HepG2 (cell line): ENCODE results near the gene GDPD5. TPM values are rescaled to one million over a fixed set of nuclear protein-coding genes. Genes with fewer than 3 reads are reported as not detected.

Source experiments
- ATAC-seq: fragments of 200-7000 bp; cut with Tn5 transposase; 3 replicates; pipeline ENCODE4 v1.9.1; 2020; ENCODE audit warnings: mild to moderate bottlenecking, moderate library complexity
- BruUV-seq: library from RNA; stranded (reverse); fragments of 400-500 nt; replicated peaks from 2 replicates; lab custom pipeline; 2021; lab: Mats Ljungman, UMichigan
- CTCF ChIA-PET: fragments of 300-600 bp; formaldehyde crosslinking; extraction: SDS; loops from one replicate; lab custom pipeline; 2021; ENCODE audit warnings: low total read pairs, inconsistent platforms, low intra/inter-chr PET ratio; lab: Yijun Ruan, JAX
- POLR2A ChIA-PET: fragments of 350-600 bp; sonication (Branson Sonifier 250); formaldehyde crosslinking; loops from one replicate; lab custom pipeline; 2020; ENCODE audit warnings: antibody characterized with exemption, inconsistent platforms; lab: Yijun Ruan, JAX
- DNase-seq: peaks from one replicate; pipeline ENCODE4 v3.0.0-alpha.2; 2015; ENCODE audit warnings: low spot score
- FAIRE-seq: peaks from 3 replicates; lab custom pipeline; 2011; peaks lifted over from hg19 to GRCh38; lab: Jason Lieb, UNC
- H2AFZ ChIP-seq: one replicate; pipeline ENCODE4 v1.6.1; 2011; ENCODE audit warnings: low read length, inconsistent platforms
- H3K27ac ChIP-seq: fragments of 300-600 bp; 3 replicates; pipeline ENCODE4 v1.8.0; 2011; ENCODE audit warnings: mixed run types, mild to moderate bottlenecking, mixed read lengths, low read length, inconsistent platforms; ENCODE audit not compliant: insufficient read depth; ENCODE audit errors: extremely low read length
- H3K27me3 ChIP-seq, 2 experiments: fragments of 200-600 bp in 1 of 2; 2 replicates in 1 of 2; 3 replicates in 1 of 2; pipeline versions ENCODE4 v1.6.0 to v1.8.0; 2011; ENCODE audit warnings: low read length in 2 of 2, mild to moderate bottlenecking in 2 of 2, moderate library complexity in 2 of 2, inconsistent platforms in 1 of 2; ENCODE audit not compliant: insufficient read depth in 2 of 2, control insufficient read depth in 1 of 2
- H3K36me3 ChIP-seq, 2 experiments: fragments of 200-600 bp in 1 of 2; replicated peaks in 1 of 2; 2 replicates in 1 of 2; 3 replicates in 1 of 2; pipeline versions ENCODE4 v1.5.1 to v1.8.0; 2011; ENCODE audit warnings: low read length in 2 of 2, inconsistent platforms in 1 of 2; ENCODE audit not compliant: insufficient read depth in 2 of 2, control insufficient read depth in 1 of 2
- H3K4me1 ChIP-seq: 2 replicates; pipeline ENCODE4 v1.5.1; 2012; ENCODE audit warnings: low read length, inconsistent platforms; ENCODE audit not compliant: insufficient read depth
- H3K4me2 ChIP-seq: 2 replicates; pipeline ENCODE4 v1.6.0; 2011; ENCODE audit warnings: low read depth, low read length, inconsistent platforms
- H3K4me3 ChIP-seq, 3 experiments: fragments of 200-600 bp in 1 of 3; sonication (generic), shearing (Covaris generic) in 1 of 3; replicated peaks in 1 of 3; 2 replicates each; pipeline ENCODE4 v1.5.1; 2011 to 2016; ENCODE audit warnings: low read length in 3 of 3, inconsistent platforms in 2 of 3, low read depth in 2 of 3, mild to moderate bottlenecking in 2 of 3, control low read depth in 1 of 3, mixed read lengths in 1 of 3; ENCODE audit not compliant: insufficient read depth in 1 of 3
- H3K79me2 ChIP-seq: one replicate; pipeline ENCODE4 v1.6.1; 2011; ENCODE audit warnings: low read length, inconsistent platforms; ENCODE audit not compliant: insufficient read depth
- H3K9ac ChIP-seq: 2 replicates; pipeline ENCODE4 v1.6.0; 2011; ENCODE audit warnings: mild to moderate bottlenecking, low read depth, low read length, inconsistent platforms; ENCODE audit not compliant: insufficient read depth
- H3K9me3 ChIP-seq: 2 replicates; pipeline ENCODE4 v1.5.1; 2012; ENCODE audit warnings: mild to moderate bottlenecking, low read length
- H4K20me1 ChIP-seq: 2 replicates; pipeline ENCODE4 v1.6.0; 2011; ENCODE audit warnings: inconsistent platforms, mild to moderate bottlenecking, low read length, moderate library complexity; ENCODE audit not compliant: insufficient read depth
- ARNT2 ChIP-seq: sonication (generic); formaldehyde crosslinking; IDR thresholded peaks from 2 replicates; pipeline ENCODE4 v1.8.0; 2022; ENCODE audit warnings: mild to moderate bottlenecking, low read depth, missing genetic modification reagents, moderate library complexity
- EED ChIP-seq: sonication (generic); formaldehyde crosslinking; IDR thresholded peaks from 2 replicates; pipeline ENCODE4 v1.5.0; 2020; ENCODE audit warnings: mild to moderate bottlenecking, missing genetic modification reagents
- FLYWCH1 ChIP-seq: sonication (generic); formaldehyde crosslinking; IDR thresholded peaks from 2 replicates; pipeline ENCODE4 v1.8.1; 2023; ENCODE audit warnings: mild to moderate bottlenecking, missing genetic modification reagents
- FOXP4 ChIP-seq: sonication (generic); formaldehyde crosslinking; IDR thresholded peaks from 2 replicates; pipeline ENCODE4 v1.4.0; 2020; ENCODE audit warnings: missing genetic modification reagents
- HOXD1 ChIP-seq: sonication (generic); formaldehyde crosslinking; IDR thresholded peaks from 2 replicates; pipeline ENCODE4 v1.5.0; 2020; ENCODE audit warnings: missing genetic modification reagents
- PLRG1 ChIP-seq: fragments of 450-650 bp; conservative IDR thresholded peaks from 2 replicates; pipeline ENCODE4 v1.6.1; 2016
- ZNF34 ChIP-seq: sonication (generic); formaldehyde crosslinking; IDR thresholded peaks from 2 replicates; pipeline ENCODE4 v1.4.0; 2020; ENCODE audit warnings: mild to moderate bottlenecking, missing genetic modification reagents, borderline replicate concordance
- ZNF382 ChIP-seq: sonication (generic); formaldehyde crosslinking; IDR thresholded peaks from 2 replicates; pipeline ENCODE4 v1.5.0; 2020; ENCODE audit warnings: missing genetic modification reagents, mild to moderate bottlenecking, borderline replicate concordance
- WGBS: methylation state at CpG from one replicate; pipeline ENCODE4 v1.1.6; 2017; ENCODE audit warnings: low lambda C conversion rate; 5-methylcytosine and 5-hydroxymethylcytosine counted together
- in situ Hi-C: cut with HindIII; loops from 2 replicates; pipeline ENCODE4 v1.10.0; 2017; ENCODE audit warnings: low pct_unique_long_range_greater_than_20kb; ENCODE audit not compliant: extremely low pct_ligation_motif_present
- intact Hi-C: fragments of 100-400 bp; cut with micrococcal nuclease; formaldehyde crosslinking; loops from one replicate; pipeline ENCODE4 v1.10.0; 2022; ENCODE audit not compliant: unreplicated experiment
- polyA plus RNA-seq, 8 experiments: library from polyadenylated mRNA; depleted of rRNA in 3 of 8; stranded (reverse) in 7 of 8; unstranded in 1 of 8; fragments of >200 nt; fragmentation: Illumina TruSeq in 4 of 8; extraction: Trizol in 4 of 8; gene quantifications; 2 replicates each; pipeline versions ENCODE4 v1.2.1 to v1.2.3, GENCODE V29; 2011 to 2016; ENCODE audit warnings: low read depth in 4 of 8, missing spikeins in 1 of 8, mixed read lengths in 1 of 8; ENCODE audit not compliant: insufficient read depth in 1 of 8
- total RNA-seq, 5 experiments: library from RNA; depleted of rRNA; stranded (reverse); fragments of >200 nt; fragmentation: Illumina TruSeq; extraction: Trizol; gene quantifications; 2 replicates each; pipeline ENCODE4 v1.2.3, GENCODE V29; 2016; ENCODE audit warnings: low read depth in 1 of 5
- TF ChIP-seq, protein P1 (sequence below): sonication (generic); formaldehyde crosslinking; IDR thresholded peaks from 2 replicates; pipeline ENCODE4 v1.5.1; 2020; ENCODE audit warnings: mild to moderate bottlenecking, moderate library complexity, missing genetic modification reagents
- TF ChIP-seq, protein P2 (sequence below): sonication (generic); formaldehyde crosslinking; IDR thresholded peaks from 2 replicates; pipeline ENCODE4 v1.4.0; 2020; ENCODE audit warnings: mild to moderate bottlenecking, low read depth, missing genetic modification reagents
- TF ChIP-seq, protein P3 (sequence below): sonication (generic); formaldehyde crosslinking; IDR thresholded peaks from 2 replicates; pipeline ENCODE4 v1.5.0; 2020; ENCODE audit warnings: mild to moderate bottlenecking, missing genetic modification reagents
- TF ChIP-seq, protein P4 (sequence below): sonication (generic); formaldehyde crosslinking; IDR thresholded peaks from 2 replicates; pipeline ENCODE4 v1.5.1; 2020; ENCODE audit warnings: missing genetic modification reagents, mild to moderate bottlenecking, borderline replicate concordance
- TF ChIP-seq, protein P5 (sequence below): sonication (generic); formaldehyde crosslinking; IDR thresholded peaks from 2 replicates; pipeline ENCODE4 v1.8.0; 2022; ENCODE audit warnings: low read depth, missing genetic modification reagents

Gene GDPD5
- total and polyA plus RNA-seq, 2 of the 13 experiments (the other 11 are each of a cell fraction or from before 2014, with no cell fraction given), result 55.0 to 67.5 TPM

GRCh38 chr11:75420224-75421034 lies 105.3 kb downstream of the GDPD5 start:
- Histone ChIP-seq H3K36me3 (no peaks in the 10 kb centered on the region), H3K27ac (no peak overlapping the region), H3K27me3 (no peaks in the 10 kb centered on the region), H3K4me2 (no peak overlapping the region), H3K4me3 (no peak overlapping the region), H3K4me1 (peaks cover 38% of the 10 kb centered on the region), H3K79me2 (no peaks in the 10 kb centered on the region), H4K20me1 (peaks cover 10% of the 10 kb centered on the region), H2AFZ (no peak overlapping the region), H3K9me3 (no peaks in the 10 kb centered on the region), H3K9ac (no peak overlapping the region)
- CTCF ChIA-PET, result no interaction called here
- intact Hi-C loops (no loop called here), in situ Hi-C loops (no loop called here)
- DNase-seq (no peak), FAIRE-seq (no peak), ATAC-seq (no peak)
- no TSS peak for BruUV-seq
- WGBS, result 91% methylated on average over 13 of the region's 14 CpGs
- POLR2A ChIA-PET, result no interaction called here
- TF ChIP-seq, protein P1, sequence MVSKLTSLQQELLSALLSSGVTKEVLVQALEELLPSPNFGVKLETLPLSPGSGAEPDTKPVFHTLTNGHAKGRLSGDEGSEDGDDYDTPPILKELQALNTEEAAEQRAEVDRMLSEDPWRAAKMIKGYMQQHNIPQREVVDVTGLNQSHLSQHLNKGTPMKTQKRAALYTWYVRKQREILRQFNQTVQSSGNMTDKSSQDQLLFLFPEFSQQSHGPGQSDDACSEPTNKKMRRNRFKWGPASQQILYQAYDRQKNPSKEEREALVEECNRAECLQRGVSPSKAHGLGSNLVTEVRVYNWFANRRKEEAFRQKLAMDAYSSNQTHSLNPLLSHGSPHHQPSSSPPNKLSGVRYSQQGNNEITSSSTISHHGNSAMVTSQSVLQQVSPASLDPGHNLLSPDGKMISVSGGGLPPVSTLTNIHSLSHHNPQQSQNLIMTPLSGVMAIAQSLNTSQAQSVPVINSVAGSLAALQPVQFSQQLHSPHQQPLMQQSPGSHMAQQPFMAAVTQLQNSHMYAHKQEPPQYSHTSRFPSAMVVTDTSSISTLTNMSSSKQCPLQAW (CRISPR knock-in tag), result no peak
- TF ChIP-seq ZNF34 (CRISPR knock-in tag), result no peak
- TF ChIP-seq EED (CRISPR knock-in tag), result no peak
- no peak for TF ChIP-seq ARNT2
- no peak for TF ChIP-seq FOXP4 (CRISPR knock-in tag)
- TF ChIP-seq, protein P2, sequence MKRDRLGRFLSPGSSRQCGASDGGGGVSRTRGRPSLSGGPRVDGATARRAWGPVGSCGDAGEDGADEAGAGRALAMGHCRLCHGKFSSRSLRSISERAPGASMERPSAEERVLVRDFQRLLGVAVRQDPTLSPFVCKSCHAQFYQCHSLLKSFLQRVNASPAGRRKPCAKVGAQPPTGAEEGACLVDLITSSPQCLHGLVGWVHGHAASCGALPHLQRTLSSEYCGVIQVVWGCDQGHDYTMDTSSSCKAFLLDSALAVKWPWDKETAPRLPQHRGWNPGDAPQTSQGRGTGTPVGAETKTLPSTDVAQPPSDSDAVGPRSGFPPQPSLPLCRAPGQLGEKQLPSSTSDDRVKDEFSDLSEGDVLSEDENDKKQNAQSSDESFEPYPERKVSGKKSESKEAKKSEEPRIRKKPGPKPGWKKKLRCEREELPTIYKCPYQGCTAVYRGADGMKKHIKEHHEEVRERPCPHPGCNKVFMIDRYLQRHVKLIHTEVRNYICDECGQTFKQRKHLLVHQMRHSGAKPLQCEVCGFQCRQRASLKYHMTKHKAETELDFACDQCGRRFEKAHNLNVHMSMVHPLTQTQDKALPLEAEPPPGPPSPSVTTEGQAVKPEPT (CRISPR knock-in tag), result no peak
- TF ChIP-seq ZNF382 (CRISPR knock-in tag), result no peak
- TF ChIP-seq, protein P3, sequence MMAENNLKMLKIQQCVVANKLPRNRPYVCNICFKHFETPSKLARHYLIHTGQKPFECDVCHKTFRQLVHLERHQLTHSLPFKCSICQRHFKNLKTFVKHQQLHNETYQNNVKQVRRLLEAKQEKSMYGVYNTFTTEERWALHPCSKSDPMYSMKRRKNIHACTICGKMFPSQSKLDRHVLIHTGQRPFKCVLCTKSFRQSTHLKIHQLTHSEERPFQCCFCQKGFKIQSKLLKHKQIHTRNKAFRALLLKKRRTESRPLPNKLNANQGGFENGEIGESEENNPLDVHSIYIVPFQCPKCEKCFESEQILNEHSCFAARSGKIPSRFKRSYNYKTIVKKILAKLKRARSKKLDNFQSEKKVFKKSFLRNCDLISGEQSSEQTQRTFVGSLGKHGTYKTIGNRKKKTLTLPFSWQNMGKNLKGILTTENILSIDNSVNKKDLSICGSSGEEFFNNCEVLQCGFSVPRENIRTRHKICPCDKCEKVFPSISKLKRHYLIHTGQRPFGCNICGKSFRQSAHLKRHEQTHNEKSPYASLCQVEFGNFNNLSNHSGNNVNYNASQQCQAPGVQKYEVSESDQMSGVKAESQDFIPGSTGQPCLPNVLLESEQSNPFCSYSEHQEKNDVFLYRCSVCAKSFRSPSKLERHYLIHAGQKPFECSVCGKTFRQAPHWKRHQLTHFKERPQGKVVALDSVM, result no peak
- TF ChIP-seq, protein P4, sequence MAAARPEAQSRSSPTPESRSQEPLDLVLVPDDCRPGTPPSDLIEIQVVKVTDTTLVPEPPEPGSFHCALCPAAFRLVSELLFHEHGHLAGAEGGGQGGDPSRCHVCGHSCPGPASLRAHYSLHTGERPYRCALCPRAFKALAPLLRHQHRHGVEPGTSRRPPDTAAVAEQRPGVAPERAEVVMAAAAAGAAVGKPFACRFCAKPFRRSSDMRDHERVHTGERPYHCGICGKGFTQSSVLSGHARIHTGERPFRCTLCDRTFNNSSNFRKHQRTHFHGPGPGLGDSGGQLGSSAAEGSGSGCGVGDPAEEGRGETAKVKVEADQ (CRISPR knock-in tag), result no peak
- no peak for TF ChIP-seq HOXD1 (CRISPR knock-in tag)
- TF ChIP-seq, protein P5, sequence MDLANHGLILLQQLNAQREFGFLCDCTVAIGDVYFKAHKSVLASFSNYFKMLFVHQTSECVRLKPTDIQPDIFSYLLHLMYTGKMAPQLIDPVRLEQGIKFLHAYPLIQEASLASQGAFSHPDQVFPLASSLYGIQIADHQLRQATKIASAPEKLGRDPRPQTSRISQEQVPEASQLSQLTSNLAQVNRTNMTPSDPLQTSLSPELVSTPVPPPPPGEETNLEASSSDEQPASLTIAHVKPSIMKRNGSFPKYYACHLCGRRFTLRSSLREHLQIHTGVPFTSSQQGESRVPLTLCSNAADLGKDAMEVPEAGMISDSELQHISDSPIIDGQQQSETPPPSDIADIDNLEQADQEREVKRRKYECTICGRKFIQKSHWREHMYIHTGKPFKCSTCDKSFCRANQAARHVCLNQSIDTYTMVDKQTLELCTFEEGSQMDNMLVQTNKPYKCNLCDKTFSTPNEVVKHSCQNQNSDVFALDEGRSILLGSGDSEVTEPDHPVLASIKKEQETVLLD, result no peak
- no peak for TF ChIP-seq PLRG1
- no peak for TF ChIP-seq FLYWCH1 (CRISPR knock-in tag)
